GM12878 (cell line): ENCODE results near the gene ING4. TPM values are rescaled to one million over a fixed set of nuclear protein-coding genes. Genes with fewer than 3 reads are reported as not detected.

Experiments
- ATAC-seq: fragments of 200-7000 bp; cut with Tn5 transposase; 3 replicates; pipeline ENCODE4 v1.9.1; 2020; ENCODE audit warnings: mild to moderate bottlenecking, moderate library complexity
- BruUV-seq: library from RNA; stranded (reverse); fragments of 400-500 nt; replicated peaks from 2 replicates; lab custom pipeline; 2021; lab: Mats Ljungman, UMichigan
- CTCF ChIA-PET: fragments of 300-600 bp; sonication (Branson Sonifier 250); formaldehyde crosslinking; extraction: SDS; loops from one replicate; lab custom pipeline; 2021; ENCODE audit warnings: inconsistent platforms; lab: Yijun Ruan, JAX
- POLR2A ChIA-PET: fragments of 350-600 bp; formaldehyde crosslinking; extraction: SDS; loops from one replicate; lab custom pipeline; 2021; ENCODE audit warnings: inconsistent platforms; lab: Charles Lee
- RAD21 ChIA-PET: fragments of 300-600 bp; sonication (Branson Sonifier 250); formaldehyde crosslinking; loops from one replicate; lab custom pipeline; 2023; ENCODE audit warnings: antibody characterized with exemption; ENCODE audit not compliant: unreplicated experiment; lab: Charles Lee
- SMC1A ChIA-PET: fragments of 300-600 bp; sonication (Branson Sonifier 250); formaldehyde crosslinking; loops from one replicate; lab custom pipeline; 2023; ENCODE audit not compliant: unreplicated experiment, uncharacterized antibody; lab: Charles Lee
- DNase-seq: peaks from one replicate; pipeline ENCODE4 v3.0.0-alpha.2; 2011; ENCODE audit warnings: low read depth, low spot score
- FAIRE-seq: peaks from 3 replicates; lab custom pipeline; 2011; peaks lifted over from hg19 to GRCh38; lab: Jason Lieb, UNC
- H2AFZ ChIP-seq: 2 replicates; pipeline ENCODE4 v1.6.0; 2011; ENCODE audit warnings: low read depth, low read length, control low read depth; ENCODE audit not compliant: control insufficient read depth
- H3K27ac ChIP-seq: 2 replicates; pipeline ENCODE4 v1.5.1; 2011; ENCODE audit warnings: control low read depth; ENCODE audit not compliant: control insufficient read depth, insufficient read depth
- H3K27me3 ChIP-seq, 2 experiments: replicated peaks in 1 of 2; 2 replicates each; pipeline versions ENCODE4 v1.6.0 to v1.6.1; 2011; ENCODE audit warnings: low read length in 1 of 2; ENCODE audit not compliant: control insufficient read depth in 2 of 2, insufficient read depth in 2 of 2
- H3K36me3 ChIP-seq, 2 experiments: 2 replicates each; pipeline ENCODE4 v1.5.1; 2011; ENCODE audit warnings: low read length in 1 of 2; ENCODE audit not compliant: control insufficient read depth in 2 of 2, insufficient read depth in 2 of 2
- H3K4me1 ChIP-seq: 2 replicates; pipeline ENCODE4 v1.6.1; 2011; ENCODE audit warnings: mild to moderate bottlenecking, low read length, moderate library complexity, mixed read lengths; ENCODE audit not compliant: control insufficient read depth, insufficient read depth
- H3K4me2 ChIP-seq: 2 replicates; pipeline ENCODE4 v1.6.0; 2011; ENCODE audit warnings: control low read depth; ENCODE audit not compliant: control insufficient read depth, insufficient read depth
- H3K4me3 ChIP-seq: fragments of 200-600 bp; sonication (generic); 2 replicates; pipeline ENCODE4 v1.5.1; 2016
- H3K79me2 ChIP-seq: 2 replicates; pipeline ENCODE4 v1.6.0; 2011; ENCODE audit warnings: low read length; ENCODE audit not compliant: control insufficient read depth, insufficient read depth
- H3K9ac ChIP-seq: 2 replicates; pipeline ENCODE4 v1.8.0; 2011; ENCODE audit warnings: low read length, control low read depth, mixed read lengths; ENCODE audit not compliant: control insufficient read depth, insufficient read depth
- H3K9me3 ChIP-seq: replicated peaks from 3 replicates; pipeline ENCODE4 v1.5.1; 2011; ENCODE audit warnings: mild to moderate bottlenecking, low read length; ENCODE audit not compliant: control insufficient read depth, insufficient read depth
- H4K20me1 ChIP-seq: 2 replicates; pipeline ENCODE4 v1.6.0; 2011; ENCODE audit not compliant: control insufficient read depth, insufficient read depth
- BRCA1 ChIP-seq: IDR thresholded peaks from 2 replicates; pipeline ENCODE4 v1.6.1; 2011; ENCODE audit warnings: low read depth, low read length, improper control_type of control experiment
- KDM1A ChIP-seq: fragments of 200-600 bp; sonication (generic); IDR thresholded peaks from 2 replicates; pipeline ENCODE4 v1.6.1; 2016; ENCODE audit warnings: borderline replicate concordance
- NFYB ChIP-seq: IDR thresholded peaks from 2 replicates; pipeline ENCODE4 v1.6.1; 2011; ENCODE audit warnings: low read depth, mild to moderate bottlenecking, low read length, improper control_type of control experiment, moderate library complexity; ENCODE audit not compliant: insufficient read depth
- WGBS: methylation state at CpG from one replicate; pipeline ENCODE4 v1.1.6; 2016; ENCODE audit warnings: low lambda C conversion rate; ENCODE audit not compliant: insufficient replicate concordance, insufficient coverage; ENCODE audit errors: missing lambda C conversion rate; 5-methylcytosine and 5-hydroxymethylcytosine counted together
- in situ Hi-C: fragments of 300-500 bp; cut with MboI; formaldehyde crosslinking; loops from 9 replicates; pipeline ENCODE4 v1.14.3; 2018; ENCODE audit warnings: mixed read lengths
- intact Hi-C: fragments of 100-400 bp; cut with micrococcal nuclease; formaldehyde crosslinking; loops from one replicate; pipeline ENCODE4 v1.14.2; 2022; ENCODE audit not compliant: unreplicated experiment
- polyA plus RNA-seq, 11 experiments: library from polyadenylated mRNA; depleted of rRNA in 4 of 11; unstranded in 6 of 11; stranded (reverse) in 5 of 11; fragments of >200 nt; fragmentation: Nextera tagmentation in 4 of 11; fragmentation: Illumina TruSeq in 1 of 11; extraction: Ambion mirVana in 4 of 11; extraction: Trizol in 1 of 11; gene quantifications; 1 replicate in 1 of 11; 2 replicates in 10 of 11; pipeline versions ENCODE4 v1.2.1 to v1.2.3, GENCODE V29; 2011 to 2016; ENCODE audit warnings: inconsistent platforms in 2 of 11, missing spikeins in 2 of 11, low read depth in 1 of 11
- total RNA-seq, 4 experiments: library from RNA; depleted of rRNA in 3 of 4; stranded (reverse); fragments of >200 nt in 3 of 4; fragmentation: Illumina TruSeq in 1 of 4; extraction: Trizol in 1 of 4; gene quantifications; 2 replicates each; pipeline versions ENCODE4 v1.2.1 to v1.2.3, GENCODE V29; 2013 to 2021

Gene ING4
- total and polyA plus RNA-seq, 10 of the 15 experiments (the other 5 are each of a cell fraction or from before 2014, with no cell fraction given) = 7.2 to 53.9 (median 21.8) TPM

DNA sequence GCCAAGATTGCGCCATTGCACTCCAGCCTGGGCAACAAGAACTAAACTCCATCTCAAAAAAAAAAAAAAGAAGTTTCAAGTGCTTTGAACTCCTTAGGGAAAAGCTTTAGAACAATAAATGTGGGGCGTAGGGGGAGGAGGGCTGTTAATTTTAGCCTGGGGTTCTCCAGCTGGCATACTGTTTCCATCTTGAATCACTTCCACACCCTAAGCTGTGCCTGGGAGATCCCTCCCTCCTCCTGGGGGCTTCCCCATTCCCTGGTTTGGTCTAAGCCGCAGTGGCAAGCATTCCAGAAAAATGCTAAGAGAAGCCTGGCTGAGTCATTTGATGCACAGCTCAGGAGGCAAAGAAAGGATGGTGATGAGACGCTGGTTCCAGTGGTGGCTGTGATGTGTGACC is 28.6 kb upstream of the ING4 start:
- H3K27me3 ChIP-seq = no peaks in the 10 kb centered on the region
- intact Hi-C loops = no loop called here
- BruUV-seq = no TSS peak
- TF ChIP-seq BRCA1 (no peak), NFYB (no peak), KDM1A (no peak)
- TF ChIP-seq, all 136 proteins: peak for 0
- no peaks in the 10 kb centered on the region for H4K20me1 ChIP-seq
- no peak overlapping the region for H3K4me3 ChIP-seq
- ChIA-PET POLR2A (interaction anchor here (0.6 to 1.9 kb wide), 5 partner anchors 25 to 73 kb away, joined by 3 to 13 read pairs (median 3); partner anchors contain the start of genes COPS7A and MLF2), SMC1A (interaction anchor here (1.0 to 3.7 kb wide), 3 partner anchors 18 to 32 kb away, joined by 4 to 31 read pairs (median 9); partner anchors contain the start of gene COPS7A), RAD21 (interaction anchor here (1.3 kb wide), 1 partner anchor 32 kb away, joined by 3 read pairs; the partner anchor contains the start of gene COPS7A), CTCF (interaction anchor here (0.9 kb wide), 1 partner anchor 18 kb away, joined by 3 read pairs; no protein-coding TSS in a partner anchor)
- H3K79me2 ChIP-seq = peaks cover 35% of the 10 kb centered on the region
- no peak for DNase-seq
- no peaks in the 10 kb centered on the region for H3K9me3 ChIP-seq
- H3K4me1 ChIP-seq = peaks cover 12% of the 10 kb centered on the region
- WGBS = 67% methylated on average over 3 of the region's 4 CpGs
- no peak overlapping the region for H3K4me2 ChIP-seq
- in situ Hi-C loops = no loop called here
- FAIRE-seq = no peak
- H2AFZ ChIP-seq = no peak overlapping the region
- no peak overlapping the region for H3K27ac ChIP-seq
- no peak for ATAC-seq
- H3K36me3 ChIP-seq = no peaks in the 10 kb centered on the region
- no peak overlapping the region for H3K9ac ChIP-seq
